HG03457 (cell line): ENCODE measurements around the gene NPAS4.
A peak's percentile ranks its signal among the peaks of the same experiment; 100 is the strongest.
"Not testable (repeated sequence)": the region's sequence is repeated elsewhere in the genome, so short reads cannot be mapped to it uniquely, and the experiment has no call there.

ENCODE experiments used
- ATAC-seq: cut with Tn5 transposase; IDR thresholded peaks from one replicate; pipeline ENCODE4 v1.9.1; 2021; ENCODE audit warnings: moderate number of reproducible peaks; ENCODE audit not compliant: unreplicated experiment

The NPAS4 gene

DNA sequence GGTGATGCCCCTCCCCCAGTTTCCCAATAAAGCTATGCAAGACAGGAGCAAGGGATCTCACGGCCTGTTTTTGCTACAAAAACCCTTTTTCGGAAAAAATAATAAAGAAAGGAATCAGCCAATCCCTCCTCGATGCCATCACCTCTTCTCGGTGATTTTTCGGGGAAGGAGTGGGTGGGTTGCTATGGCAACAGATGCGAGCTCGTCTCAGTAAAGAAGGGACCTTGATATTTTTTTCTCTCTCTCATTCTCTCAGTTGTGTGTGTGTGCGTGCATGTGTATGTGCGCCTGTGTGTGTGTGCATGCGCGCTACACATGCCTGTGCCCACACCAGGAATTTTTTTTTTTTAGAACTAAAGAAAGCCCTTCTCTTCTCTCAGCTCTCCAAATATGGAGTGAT lies 3.8 kb upstream of the NPAS4 start:
- no peak for ATAC-seq

DNA sequence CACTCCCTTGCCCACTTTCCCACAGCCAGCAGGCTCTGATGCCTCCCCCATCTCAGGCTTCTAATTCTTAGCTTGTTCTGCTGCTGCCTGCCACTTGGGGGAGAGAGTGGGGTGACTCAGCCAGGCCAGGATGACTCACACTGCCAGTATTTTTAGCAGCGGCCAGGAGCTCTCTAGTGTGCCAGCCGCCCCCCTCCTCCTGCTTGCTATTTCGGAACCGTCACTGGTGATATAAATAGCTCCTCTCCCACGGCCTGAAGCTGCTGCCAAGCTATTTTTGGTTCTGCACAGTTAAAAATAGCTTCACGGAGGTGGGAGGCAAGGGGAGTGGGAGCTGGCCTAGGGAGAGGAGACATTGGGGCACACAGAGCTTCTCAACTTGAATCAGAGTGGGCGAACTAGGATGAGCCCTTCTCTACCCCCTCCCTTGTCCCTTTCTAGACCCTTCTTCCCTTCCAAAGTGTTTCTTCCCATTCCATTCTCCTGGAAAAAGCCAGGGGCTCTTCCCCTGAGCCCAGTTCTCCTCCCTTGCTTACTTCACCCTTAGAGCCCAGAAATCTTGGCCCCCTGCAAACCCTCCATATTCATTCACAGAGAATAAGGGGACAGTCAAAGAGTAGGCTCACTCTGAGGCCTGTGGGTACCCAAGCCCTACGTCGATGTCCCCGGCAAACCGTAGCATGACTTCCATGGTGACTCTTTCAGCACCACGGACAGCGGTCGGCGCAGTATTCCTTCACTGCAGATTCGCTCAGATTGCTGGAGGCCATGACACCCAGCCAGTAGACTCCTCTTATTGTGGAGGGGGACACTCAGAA lies 2.5 kb upstream of the NPAS4 start:
- ATAC-seq = no peak

DNA sequence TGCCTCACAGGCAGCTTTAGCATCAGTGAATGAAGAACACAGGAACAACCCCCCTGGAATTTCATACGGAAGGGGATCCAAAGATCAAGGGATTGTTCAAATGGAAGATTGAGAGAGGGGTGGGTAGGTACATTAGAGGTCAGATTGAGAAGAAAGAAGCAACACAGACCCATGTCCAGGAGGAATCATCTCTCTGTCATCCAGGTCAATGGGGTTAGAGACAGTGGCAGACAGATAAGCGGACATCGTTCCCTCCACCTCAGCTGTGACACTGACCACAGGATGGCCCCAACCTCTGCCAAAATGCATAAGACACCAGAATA lies 1.9 kb upstream of the NPAS4 start:
- no peak for ATAC-seq

DNA sequence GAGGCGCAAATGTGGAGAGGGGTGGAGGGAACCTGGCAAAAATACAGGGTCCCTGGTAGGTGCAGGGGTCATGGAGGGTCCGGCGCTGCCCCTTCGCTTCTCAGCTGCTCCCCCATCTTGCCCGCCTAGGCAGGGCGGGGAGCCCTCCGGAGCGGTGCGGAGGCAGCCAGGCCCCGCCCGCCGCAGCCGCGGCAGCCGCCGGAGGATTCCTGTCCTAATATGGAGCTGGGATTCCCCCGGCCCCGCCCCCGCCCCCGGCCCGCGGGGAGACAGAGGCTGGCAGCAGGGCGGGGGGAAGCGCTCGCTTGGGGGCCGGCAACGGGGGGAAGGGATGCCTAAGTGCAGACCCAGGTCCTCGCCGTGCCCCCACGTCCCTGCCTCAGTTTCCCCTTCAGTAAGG lies 1.0 kb upstream of the NPAS4 start:
- ATAC-seq = no peak

DNA sequence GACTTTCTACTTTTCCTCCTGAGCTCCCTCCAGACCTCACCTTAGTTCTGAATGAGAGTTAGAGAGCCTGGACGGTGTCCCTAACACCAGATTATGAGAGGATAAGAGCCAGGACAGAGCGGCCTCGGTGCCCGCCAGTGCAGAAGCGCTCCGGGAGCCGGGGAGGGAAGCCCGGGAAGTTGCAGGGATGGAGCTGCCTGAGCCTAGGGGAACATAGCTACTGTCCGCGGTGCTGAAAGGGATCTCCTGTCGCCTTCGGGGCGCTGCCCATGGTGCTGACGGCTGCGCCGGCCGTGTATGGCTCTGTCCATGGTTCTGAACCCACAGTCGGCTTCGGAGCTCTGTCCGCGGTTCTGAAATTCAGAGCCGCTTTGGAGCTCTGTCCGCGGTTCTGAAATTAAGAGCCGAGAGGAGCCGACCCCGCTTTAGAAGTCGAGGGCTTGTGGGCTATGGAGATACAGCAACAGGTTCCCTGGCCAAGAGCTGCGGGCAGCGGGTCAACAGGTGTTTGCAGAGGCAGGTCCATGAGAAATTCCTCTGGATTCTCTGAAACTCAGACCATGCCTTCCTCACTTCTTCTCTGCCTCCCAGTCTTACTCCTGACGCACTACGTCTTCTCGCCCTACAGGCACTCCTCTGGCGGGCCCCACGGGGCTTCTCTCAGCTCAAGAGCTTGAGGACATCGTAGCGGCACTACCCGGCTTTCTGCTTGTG lies 814 bp downstream of the NPAS4 start:
- no peak for ATAC-seq

DNA sequence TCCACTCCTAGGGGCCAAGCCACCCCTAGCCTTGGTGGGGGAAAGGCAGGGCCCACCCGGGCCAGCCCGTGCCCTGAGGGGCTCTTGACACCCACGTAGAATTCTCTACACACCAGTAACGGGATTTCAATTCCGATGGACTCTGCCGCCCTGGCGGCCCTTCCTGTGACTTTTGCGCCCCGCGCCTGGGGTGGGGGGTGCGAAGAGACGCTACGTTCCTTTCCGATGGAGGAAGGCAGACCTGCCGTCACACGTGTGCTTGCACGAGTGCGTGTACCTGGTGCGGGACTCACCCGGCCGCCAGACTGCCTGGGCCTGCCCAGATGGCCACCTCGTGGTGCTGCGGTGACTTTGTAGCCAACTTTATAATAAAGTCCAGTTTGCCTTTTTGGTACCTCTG lies 5.5 kb downstream of the NPAS4 start:
- no peak for ATAC-seq

DNA sequence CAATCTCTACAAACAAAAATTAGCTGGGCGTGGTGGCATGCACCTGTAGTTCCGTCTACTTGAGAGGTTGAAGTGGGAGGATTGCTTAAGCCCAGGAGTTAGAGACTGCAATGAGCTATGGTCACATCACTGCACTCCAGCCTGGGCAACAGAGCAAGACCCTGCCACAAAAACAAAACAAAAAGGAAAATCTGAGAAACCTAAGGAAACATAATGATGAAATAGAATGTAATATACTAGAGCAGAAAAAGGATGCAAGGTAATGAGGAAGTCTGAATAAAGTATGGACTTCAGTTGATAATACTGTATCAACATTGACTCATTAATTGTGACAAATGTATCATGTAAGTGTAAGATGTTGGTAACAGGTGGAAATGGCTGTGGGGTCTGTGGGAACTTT lies 8.1 kb downstream of the NPAS4 start:
- ATAC-seq = no peak

DNA sequence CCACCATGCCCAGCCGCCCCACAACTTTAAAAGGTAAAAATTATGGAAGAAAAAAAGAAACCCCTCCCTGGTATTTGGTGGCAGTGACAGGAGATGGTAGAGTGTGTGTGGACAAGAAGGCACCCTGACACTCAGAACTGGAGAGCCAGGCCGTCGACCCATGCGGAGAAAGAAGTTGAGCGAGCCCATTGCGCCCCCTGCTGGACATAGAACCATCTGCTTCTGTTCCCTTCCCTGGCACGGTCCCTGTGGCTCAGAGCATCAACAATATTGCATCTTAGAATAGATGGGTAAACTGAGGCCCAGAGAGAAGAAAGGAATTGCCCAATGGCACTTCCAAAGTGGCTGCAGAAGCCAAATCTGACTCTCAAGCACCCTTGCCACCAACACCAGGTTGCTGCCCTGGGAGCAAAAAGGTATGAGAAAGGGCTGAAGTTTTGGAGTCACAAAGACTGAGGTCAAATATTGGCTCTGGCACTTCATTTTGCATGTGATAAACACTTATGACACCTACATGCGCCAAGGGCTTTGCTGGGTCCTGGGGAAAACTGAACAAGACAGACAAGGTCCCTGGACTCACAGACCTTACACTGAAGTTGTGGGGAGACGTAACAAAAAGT lies 9.3 kb downstream of the NPAS4 start:
- ATAC-seq = no peak

DNA sequence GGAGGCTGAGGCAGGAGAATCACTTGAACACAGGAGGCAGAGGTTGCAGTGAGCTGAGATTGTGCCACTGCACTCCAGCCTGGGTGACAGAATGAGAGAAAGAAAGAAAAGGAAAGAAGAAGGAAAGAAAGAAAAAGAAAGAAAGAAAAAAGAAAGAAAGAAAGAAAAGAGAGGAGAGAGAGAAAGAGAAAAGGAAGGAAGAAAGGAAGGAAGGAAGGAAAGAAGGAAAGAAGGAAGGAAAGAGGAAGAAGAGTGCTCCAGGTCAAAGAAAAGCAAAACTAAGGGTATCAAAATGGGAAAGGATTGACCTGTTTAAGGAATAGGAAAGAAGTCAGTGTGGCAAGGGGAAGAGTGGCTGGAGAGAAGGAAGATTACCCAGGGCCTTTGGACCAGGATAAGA lies 10.5 kb downstream of the NPAS4 start:
- not testable (repeated sequence) for ATAC-seq

DNA sequence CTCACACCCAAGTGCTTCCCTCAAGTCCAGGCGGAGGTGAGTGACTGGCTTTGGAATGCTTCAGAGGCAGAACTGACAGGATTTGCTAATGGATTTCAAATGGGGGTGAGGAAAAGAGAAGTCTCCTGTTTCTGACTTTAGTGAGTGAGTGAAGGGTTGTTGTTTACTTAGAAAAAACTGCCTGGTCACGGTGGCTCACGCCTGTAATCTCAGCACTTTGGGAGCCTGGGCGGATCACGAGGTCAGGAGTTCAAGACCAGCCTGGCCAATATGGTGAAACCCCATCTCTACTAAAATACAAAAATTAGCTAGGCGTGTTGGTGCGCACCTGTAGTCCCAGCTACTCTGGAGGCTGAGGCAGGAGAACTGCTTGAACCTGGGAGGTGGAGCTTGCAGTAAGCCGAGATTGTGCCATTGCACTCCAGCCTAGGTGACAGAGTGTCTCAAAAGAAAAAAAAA lies 11.1 kb downstream of the NPAS4 start:
- ATAC-seq = not testable (repeated sequence)

DNA sequence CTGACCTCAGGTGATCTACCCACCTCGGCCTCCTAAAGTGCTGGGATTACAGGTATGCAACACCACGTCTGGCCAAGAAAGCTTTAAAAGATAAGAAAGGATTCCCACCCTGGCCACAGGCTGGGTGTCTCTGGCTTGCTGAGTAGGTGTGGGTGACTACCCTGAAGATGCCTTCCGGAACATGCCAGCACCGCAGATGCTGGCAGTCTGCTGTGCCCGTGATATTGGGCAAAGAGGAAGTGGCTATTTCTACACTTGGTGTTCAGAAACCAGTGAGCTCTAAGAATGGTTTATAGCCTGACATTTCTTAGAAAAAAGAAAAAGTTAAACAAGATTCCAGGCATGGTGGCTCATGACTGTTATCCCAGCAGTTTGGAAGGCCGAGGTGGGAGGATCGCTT lies 11.8 kb downstream of the NPAS4 start:
- no peak for ATAC-seq

DNA sequence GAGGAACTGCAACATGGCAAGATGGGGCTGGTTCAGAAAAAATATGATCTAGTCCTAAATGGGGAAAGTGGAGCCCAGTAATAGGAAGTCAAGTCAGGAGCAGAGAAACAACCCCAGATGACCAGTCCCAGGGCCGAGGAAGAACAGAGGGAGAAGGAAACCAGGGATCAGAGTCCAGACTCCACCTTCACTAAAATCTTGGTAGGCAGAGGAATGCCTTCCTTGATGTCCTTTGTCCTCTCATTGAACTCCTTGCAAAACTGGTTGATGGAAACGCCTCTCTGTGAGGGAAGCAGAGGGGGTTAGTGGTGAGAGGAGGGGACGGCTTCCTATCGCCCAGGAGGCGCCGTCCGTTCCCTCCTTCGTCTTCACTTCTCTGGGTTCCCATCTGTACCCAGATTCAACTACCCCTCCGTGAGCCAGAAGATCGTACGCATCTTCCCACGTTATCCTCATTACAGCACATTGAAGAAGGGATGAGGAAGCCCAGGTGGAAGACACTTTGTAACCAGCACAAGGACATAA lies 17.2 kb downstream of the NPAS4 start:
- no peak for ATAC-seq

DNA sequence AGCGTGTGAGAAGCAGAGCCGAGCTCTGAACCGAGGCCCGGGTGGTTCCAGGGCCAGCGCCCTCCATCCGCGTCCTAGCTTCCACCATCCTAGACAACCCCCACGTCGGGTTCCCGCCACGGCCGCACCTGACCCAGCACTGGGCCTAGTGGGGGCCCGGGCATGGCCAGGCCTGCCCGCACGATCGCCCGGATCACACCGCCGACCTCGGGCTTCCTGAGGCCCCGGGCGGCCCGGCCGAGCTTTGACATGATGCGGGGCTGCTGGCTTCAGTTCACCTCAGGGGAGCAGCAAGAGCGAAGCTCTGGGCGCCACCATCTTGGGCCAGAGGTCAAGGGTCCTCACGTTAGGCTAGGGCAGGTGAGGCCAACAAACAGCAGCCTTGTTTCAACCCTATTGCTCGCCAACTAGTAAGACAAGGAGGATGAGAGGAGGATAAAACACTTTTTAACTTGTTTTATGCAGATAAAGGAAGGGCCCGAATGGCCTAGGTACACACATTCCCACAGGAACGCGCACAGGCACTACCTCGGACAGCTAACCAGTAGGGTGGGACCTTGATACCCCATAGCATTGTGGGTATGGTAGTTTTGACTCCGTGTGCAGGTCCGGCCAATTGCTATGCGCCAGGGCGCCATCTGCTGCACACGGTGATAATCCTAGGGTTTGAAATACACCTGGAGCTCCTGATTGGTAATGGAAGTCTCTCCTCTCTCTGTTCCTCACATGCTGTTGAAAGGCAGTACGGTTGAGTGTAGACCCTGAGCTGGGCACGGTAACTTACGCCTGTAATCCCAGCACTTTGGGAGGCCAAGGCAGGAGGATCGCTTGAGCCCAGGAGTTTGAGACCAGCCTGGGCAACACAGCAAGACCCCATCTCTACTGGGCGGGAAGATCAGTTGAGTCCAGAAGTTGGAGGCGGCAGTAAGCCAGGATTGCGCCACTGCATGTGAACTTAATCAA lies 17.9 kb downstream of the NPAS4 start, which contains the start of gene MRPL11:
Gene MRPL11 (minus strand): TSS at position 345 of the 963 bp plus-strand sequence. CDS start 94 bp downstream, at position 251.
- ATAC-seq = peak; percentile 87

DNA sequence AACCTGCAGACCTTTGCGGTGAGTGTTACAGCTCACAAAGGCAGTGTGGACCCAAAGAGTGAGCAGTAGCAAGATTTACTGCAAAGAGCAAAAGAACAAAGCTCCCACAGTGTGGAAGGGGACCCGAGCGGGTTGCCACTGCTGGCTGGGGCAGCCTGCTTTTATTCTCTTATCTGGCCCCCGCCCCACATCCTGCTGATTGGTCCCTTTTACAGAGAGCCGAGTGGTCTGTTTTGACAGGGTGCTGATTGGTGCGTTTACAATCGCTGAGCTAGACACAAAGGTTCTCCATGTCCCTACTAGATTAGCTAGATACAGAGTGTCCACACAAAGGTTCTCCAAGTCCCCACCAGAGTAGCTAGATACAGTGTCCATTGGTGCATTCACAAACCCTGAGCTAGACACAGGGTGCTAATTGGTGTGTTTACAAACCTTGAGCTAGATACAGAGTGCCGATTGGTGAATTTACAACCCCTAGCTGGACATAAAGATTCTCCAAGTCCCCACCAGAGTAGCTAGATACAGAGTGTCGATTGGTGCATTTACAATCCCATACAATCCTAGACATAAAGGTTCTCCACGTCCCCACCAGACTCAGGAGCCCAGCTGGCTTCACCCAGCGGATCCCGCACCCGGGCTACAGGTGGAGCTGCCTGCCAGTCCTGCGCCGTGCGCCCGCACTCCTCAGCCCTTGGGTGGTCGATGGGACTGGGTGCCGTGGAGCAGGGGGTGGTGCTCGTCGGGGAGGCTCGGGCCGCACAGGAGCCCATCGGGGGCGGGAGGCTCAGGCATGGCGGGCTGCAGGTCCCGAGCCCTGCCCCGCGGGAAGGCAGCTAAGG lies 19.5 kb downstream of the NPAS4 start:
- not testable (repeated sequence) for ATAC-seq

DNA sequence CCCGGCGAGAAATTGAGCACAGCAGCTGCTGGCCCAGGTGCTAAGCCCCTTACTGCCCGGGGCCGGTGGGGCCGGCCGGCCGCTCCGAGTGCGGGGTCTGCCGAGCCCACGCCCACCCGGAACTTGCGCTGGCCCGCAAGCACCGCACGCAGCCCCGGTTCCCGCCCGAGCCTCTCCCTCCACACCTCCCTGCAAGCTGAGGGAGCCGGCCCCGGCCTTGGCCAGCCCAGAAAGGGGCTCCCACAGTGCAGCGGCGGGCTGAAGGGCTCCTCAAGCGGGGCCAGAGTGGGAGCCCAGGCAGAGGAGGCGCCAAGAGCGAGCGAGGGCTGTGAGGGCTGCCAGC lies 20.1 kb downstream of the NPAS4 start:
- ATAC-seq = not testable (repeated sequence)

DNA sequence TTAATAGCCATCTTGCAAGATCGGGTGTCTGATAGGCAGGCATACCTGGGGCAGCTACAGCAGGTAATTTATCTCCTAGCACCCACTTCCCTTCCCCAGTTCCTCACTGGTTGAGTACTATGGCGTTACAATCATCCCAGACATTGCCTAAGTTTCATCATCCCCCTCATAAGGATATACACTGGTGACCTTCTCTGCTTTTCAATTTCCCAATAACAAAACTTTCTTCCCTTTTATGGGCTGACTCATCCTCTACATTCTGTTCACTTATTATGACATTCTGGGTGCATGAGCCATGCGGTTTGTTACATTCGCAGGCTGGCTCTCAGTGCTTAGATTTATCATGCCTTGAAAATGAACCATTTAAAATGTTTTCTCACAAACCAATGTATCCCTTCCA lies 22.8 kb downstream of the NPAS4 start:
- no peak for ATAC-seq

DNA sequence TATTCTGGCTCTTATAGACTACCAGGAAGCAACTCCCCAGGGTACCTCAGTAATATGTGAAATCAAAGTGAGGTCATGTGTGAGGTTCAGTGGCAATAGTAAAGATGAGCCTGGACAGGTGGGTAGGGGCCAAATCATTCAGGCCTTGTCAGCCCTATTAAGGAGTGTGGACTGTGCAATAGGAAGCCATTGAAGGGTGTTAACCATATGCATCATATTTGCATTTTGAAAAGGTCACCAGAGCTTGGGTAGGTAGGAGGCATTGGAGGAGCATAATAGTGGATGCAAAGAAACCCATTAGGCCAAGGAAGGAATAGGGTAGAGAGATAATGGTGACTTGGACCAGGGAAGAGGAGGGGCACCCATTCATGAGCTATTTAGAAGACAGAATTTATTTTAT lies 26.2 kb downstream of the NPAS4 start:
- no peak for ATAC-seq

DNA sequence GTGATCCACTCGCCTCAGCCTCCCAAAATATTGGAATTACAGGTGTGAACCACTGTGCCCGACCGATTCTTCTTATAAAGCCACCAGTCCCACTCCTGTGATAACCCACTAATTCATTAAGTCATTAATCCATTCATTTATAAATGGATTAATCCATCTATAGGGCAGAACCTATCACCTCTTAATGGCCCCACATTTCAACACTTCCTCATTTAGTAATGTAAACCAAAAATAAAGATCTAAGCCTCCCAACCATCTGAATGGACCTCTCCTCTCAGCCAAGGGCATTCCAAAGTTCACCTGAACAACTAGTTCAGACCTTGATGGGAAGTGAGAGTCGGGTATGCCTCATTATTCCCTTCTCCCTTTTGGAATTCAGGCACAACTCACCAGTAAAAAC lies 27.7 kb downstream of the NPAS4 start:
- no peak for ATAC-seq

DNA sequence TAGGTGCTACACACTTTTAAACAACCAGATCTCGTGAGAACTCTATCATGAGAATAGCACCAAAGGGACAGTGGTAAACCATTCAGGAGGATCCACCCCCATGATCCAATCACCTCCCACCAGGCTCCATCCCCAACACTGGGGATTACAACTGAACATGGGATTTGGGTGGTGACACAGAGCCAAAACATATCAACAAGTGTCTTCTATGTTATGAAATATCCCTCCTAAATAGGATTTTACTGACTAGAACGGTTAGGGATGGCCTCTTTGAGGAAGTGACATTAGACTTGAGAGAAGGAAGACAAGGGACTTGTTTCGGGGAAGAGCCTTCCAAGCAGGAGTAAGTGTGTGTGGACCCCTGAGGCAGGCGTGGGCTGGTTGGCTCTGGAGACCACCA lies 29.7 kb downstream of the NPAS4 start:
- ATAC-seq = no peak

DNA sequence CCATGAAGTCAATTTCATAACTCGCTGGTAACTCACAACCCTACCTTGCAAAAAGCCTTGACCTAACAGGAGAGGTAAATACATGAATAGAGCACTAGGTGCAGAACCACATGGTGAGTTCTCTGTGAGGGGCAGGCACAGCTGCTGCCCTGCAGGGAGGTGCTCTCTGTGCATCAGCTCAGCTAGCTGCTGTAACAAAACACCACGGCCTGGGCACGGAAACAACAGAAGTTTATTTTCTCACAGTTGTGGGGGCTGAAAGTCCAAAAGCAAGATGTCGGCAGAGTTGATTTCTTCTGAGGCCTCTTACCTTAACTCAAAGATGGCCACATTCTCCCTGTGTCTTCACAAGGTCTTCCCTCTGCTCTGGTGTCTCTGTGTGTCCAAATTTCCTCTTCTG lies 30.8 kb downstream of the NPAS4 start:
- no peak for ATAC-seq
